ENCODE data around the gene ACSL5.

The ACSL5 gene

DNA sequence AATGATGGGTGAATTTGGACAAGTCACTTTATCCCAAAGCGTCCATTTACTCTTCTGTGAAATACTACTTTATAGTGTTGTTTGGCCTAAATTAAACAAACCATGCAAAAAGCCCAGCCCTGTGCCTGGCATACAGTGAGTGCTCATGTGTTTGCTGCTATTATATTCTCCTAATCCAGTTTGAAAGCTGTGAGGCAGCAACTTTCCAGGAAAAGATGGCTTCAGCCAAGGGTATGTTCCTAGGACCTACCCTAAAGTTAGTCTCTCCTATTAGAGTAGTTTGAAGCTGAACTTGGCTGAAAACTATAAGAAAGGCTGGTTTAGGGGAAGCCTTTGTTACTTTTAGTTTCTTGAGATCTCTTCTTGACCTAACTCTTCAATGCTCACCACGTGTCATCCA, 19.9 kb downstream of the ACSL5 start:
- Histone ChIP-seq H3K4me1 (ENCODE audit: insufficient read depth, low read length, severe bottlenecking) (peaks cover 9% of the 10 kb centered on the region), H3K4me3 (ENCODE audit: low read depth, low read length, poor library complexity, severe bottlenecking) (no peak overlapping the region), H3K4me2 (ENCODE audit: low read length) (no peak overlapping the region), H2AFZ (ENCODE audit: low read length) (no peak overlapping the region), H3K9me3 (ENCODE audit: low read length) (no peaks in the 10 kb centered on the region), H3K36me3 (ENCODE audit: insufficient read depth, low read length) (peaks cover 31% of the 10 kb centered on the region), H3F3A (ENCODE audit: insufficient read depth, low read length) (no peaks in the 10 kb centered on the region), H3K79me2 (ENCODE audit: insufficient read depth, low read length) (no peaks in the 10 kb centered on the region), H4K20me1 (ENCODE audit: insufficient read depth, low read length) (no peaks in the 10 kb centered on the region), H3K9me2 (ENCODE audit: low read depth, low read length) (no peaks in the 10 kb centered on the region), H3K27ac (ENCODE audit: low read depth, low read length, poor library complexity, severe bottlenecking) (no peak overlapping the region), H3K9ac (ENCODE audit: low read length) (no peak overlapping the region), H3K27me3 (ENCODE audit: insufficient read depth, low read length) (no peaks in the 10 kb centered on the region)
- TF ChIP-seq, protein P1, sequence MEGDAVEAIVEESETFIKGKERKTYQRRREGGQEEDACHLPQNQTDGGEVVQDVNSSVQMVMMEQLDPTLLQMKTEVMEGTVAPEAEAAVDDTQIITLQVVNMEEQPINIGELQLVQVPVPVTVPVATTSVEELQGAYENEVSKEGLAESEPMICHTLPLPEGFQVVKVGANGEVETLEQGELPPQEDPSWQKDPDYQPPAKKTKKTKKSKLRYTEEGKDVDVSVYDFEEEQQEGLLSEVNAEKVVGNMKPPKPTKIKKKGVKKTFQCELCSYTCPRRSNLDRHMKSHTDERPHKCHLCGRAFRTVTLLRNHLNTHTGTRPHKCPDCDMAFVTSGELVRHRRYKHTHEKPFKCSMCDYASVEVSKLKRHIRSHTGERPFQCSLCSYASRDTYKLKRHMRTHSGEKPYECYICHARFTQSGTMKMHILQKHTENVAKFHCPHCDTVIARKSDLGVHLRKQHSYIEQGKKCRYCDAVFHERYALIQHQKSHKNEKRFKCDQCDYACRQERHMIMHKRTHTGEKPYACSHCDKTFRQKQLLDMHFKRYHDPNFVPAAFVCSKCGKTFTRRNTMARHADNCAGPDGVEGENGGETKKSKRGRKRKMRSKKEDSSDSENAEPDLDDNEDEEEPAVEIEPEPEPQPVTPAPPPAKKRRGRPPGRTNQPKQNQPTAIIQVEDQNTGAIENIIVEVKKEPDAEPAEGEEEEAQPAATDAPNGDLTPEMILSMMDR (IDR thresholded peaks at IDR 0.05; ENCODE audit: low read length) = no peak
- no peak for TF ChIP-seq EZH2 (IDR thresholded peaks at IDR 0.05; ENCODE audit: borderline replicate concordance, low read length)

DNA sequence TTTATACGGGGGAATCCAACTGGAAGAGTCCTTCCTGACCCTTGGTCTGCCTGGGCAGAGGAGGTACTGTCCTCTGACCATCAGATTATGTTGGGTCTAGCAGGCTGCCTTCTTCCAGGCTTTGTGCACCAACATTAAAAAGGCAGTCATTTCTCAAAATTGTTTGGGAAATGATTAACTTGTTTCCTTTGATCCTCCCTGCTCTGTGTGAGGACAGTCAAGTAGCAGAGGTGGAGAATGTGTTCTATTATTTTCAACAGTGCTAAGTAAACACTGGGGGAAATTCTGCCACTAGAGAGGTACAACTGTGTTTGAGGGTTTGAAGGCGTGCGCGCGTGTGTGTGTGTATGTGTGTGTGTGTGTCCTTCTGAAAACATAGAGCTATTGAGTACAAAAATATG, 20.6 kb downstream of the ACSL5 start:
- no peak overlapping the region for H3K27ac ChIP-seq (ENCODE audit: low read depth, low read length, poor library complexity, severe bottlenecking)
- H4K20me1 ChIP-seq (ENCODE audit: insufficient read depth, low read length) = no peaks in the 10 kb centered on the region
- H3K79me2 ChIP-seq (ENCODE audit: insufficient read depth, low read length) = no peaks in the 10 kb centered on the region
- no peaks in the 10 kb centered on the region for H3K27me3 ChIP-seq (ENCODE audit: insufficient read depth, low read length)
- TF ChIP-seq, protein P1 (IDR thresholded peaks at IDR 0.05; ENCODE audit: low read length) = no peak
- no peak for TF ChIP-seq EZH2 (IDR thresholded peaks at IDR 0.05; ENCODE audit: borderline replicate concordance, low read length)
- no peaks in the 10 kb centered on the region for H3K9me3 ChIP-seq (ENCODE audit: low read length)
- peaks cover 37% of the 10 kb centered on the region for H3K36me3 ChIP-seq (ENCODE audit: insufficient read depth, low read length)
- H3K4me2 ChIP-seq (ENCODE audit: low read length) = no peak overlapping the region
- H3K4me1 ChIP-seq (ENCODE audit: insufficient read depth, low read length, severe bottlenecking) = peaks cover 3% of the 10 kb centered on the region
- no peaks in the 10 kb centered on the region for H3K9me2 ChIP-seq (ENCODE audit: low read depth, low read length)
- no peak overlapping the region for H3K9ac ChIP-seq (ENCODE audit: low read length)
- no peak overlapping the region for H2AFZ ChIP-seq (ENCODE audit: low read length)
- no peak overlapping the region for H3K4me3 ChIP-seq (ENCODE audit: low read depth, low read length, poor library complexity, severe bottlenecking)
- H3F3A ChIP-seq (ENCODE audit: insufficient read depth, low read length) = no peaks in the 10 kb centered on the region

DNA sequence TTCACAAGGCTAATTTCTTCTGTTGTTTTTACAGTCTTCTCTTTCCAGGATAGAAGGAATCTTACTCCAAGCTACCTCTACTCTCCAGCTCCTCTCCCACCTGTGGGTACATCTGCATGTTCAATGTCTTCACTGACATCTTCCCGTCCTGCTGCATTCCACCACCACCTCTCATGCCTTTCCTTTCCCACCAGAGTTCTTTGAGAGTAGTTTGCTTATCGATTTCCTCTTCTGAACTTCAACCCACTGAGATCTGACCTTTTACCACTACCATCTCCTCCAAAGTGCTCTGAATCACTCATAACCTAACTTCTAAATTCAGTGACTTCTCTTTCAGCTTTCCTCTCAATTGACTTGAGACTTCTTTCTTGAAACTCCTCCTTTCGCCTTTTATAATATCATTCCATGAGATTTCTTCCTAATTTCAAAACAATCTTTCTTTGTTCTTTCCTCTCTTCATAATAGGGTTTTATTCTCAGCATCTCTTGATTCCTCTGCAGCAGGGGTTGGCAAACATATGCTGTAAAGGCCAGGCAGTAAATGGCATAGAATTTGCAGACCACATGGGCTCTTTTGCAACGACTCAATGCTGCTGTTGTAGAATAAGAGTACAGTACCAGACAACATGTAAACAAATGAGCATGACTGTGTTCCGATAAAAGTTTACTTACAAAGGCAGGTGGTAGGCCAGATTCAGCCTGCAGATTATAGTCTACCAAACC, 22.1 kb downstream of the ACSL5 start:
- no peaks in the 10 kb centered on the region for H4K20me1 ChIP-seq (ENCODE audit: insufficient read depth, low read length)
- no peaks in the 10 kb centered on the region for H3K9me2 ChIP-seq (ENCODE audit: low read depth, low read length)
- no peaks in the 10 kb centered on the region for H3K9me3 ChIP-seq (ENCODE audit: low read length)
- no peak overlapping the region for H2AFZ ChIP-seq (ENCODE audit: low read length)
- no peaks in the 10 kb centered on the region for H3K27me3 ChIP-seq (ENCODE audit: insufficient read depth, low read length)
- no peak overlapping the region for H3K4me3 ChIP-seq (ENCODE audit: low read depth, low read length, poor library complexity, severe bottlenecking)
- no peaks in the 10 kb centered on the region for H3K79me2 ChIP-seq (ENCODE audit: insufficient read depth, low read length)
- peaks cover 43% of the 10 kb centered on the region for H3K36me3 ChIP-seq (ENCODE audit: insufficient read depth, low read length)
- H3K4me2 ChIP-seq (ENCODE audit: low read length) = no peak overlapping the region
- no peaks in the 10 kb centered on the region for H3K4me1 ChIP-seq (ENCODE audit: insufficient read depth, low read length, severe bottlenecking)
- TF ChIP-seq EZH2 (IDR thresholded peaks at IDR 0.05; ENCODE audit: borderline replicate concordance, low read length) = no peak
- TF ChIP-seq, protein P1 (IDR thresholded peaks at IDR 0.05; ENCODE audit: low read length) = no peak
- no peak overlapping the region for H3K9ac ChIP-seq (ENCODE audit: low read length)
- H3F3A ChIP-seq (ENCODE audit: insufficient read depth, low read length) = no peaks in the 10 kb centered on the region
- H3K27ac ChIP-seq (ENCODE audit: low read depth, low read length, poor library complexity, severe bottlenecking) = no peak overlapping the region

Measured in OCI-LY1 (cell line).